Stimulated activated CD8-positive, alpha-beta memory T cell treated with anti-CD3 and anti-CD28 coated beads, Interleukin-7, amount 100 ng/mL, for 4 hours (primary cell): Measurements from ENCODE around the gene OPCML.

Source experiments
- DNase-seq, 2 donors: peaks; one replicate each; pipeline ENCODE4 v3.0.0-alpha.2; 2020; ENCODE audit warnings: low read depth in 2 of 2

Gene OPCML

GRCh38 chr11:132559331-132560036 is 972.8 kb downstream of the OPCML start:
- DNase-seq, result no peak

- no peak for DNase-seq
Measured at GRCh38 chr11:132556316-132556715, 976.0 kb downstream of the OPCML start.

- no peak for DNase-seq
Measured at GRCh38 chr11:132555617-132556016, 976.7 kb downstream of the OPCML start.

- no peak for DNase-seq
Measured at GRCh38 chr11:132551016-132551415, 981.3 kb downstream of the OPCML start.

- DNase-seq, result no peak
Measured at GRCh38 chr11:132549561-132549960, 982.7 kb downstream of the OPCML start.

GRCh38 chr11:132549001-132549400 is 983.3 kb downstream of the OPCML start:
- no peak for DNase-seq

- DNase-seq, result no peak
Measured at GRCh38 chr11:132544007-132544406, 988.3 kb downstream of the OPCML start.

- no peak for DNase-seq
Measured at GRCh38 chr11:132541794-132542193, 990.5 kb downstream of the OPCML start.

- DNase-seq, result no peak
Measured at GRCh38 chr11:132540581-132540980, 991.7 kb downstream of the OPCML start.

- no peak for DNase-seq
Measured at GRCh38 chr11:132539590-132540368, 992.5 kb downstream of the OPCML start.

GRCh38 chr11:132538642-132539041 is 993.7 kb downstream of the OPCML start:
- no peak for DNase-seq

- DNase-seq, result no peak
Measured at GRCh38 chr11:132535830-132536229, 996.5 kb downstream of the OPCML start.

- DNase-seq, result no peak
Measured at GRCh38 chr11:132531921-132532320, 1000.4 kb downstream of the OPCML start.

GRCh38 chr11:132528181-132528580 is 1004.1 kb downstream of the OPCML start:
- no peak for DNase-seq

- DNase-seq, result no peak
Measured at GRCh38 chr11:132523929-132524328, 1008.4 kb downstream of the OPCML start.

GRCh38 chr11:132520199-132520598 is 1012.1 kb downstream of the OPCML start:
- DNase-seq, result no peak

- no peak for DNase-seq
Measured at GRCh38 chr11:132519241-132519815, 1013.0 kb downstream of the OPCML start.

GRCh38 chr11:132504501-132505041 is 1027.7 kb downstream of the OPCML start:
- DNase-seq, result no peak

GRCh38 chr11:132501356-132501755 is 1030.9 kb downstream of the OPCML start:
- no peak for DNase-seq

GRCh38 chr11:132499661-132500060 is 1032.6 kb downstream of the OPCML start:
- no peak for DNase-seq

GRCh38 chr11:132496341-132496740 is 1036.0 kb downstream of the OPCML start:
- no peak for DNase-seq

GRCh38 chr11:132493801-132494200 is 1038.5 kb downstream of the OPCML start:
- no peak for DNase-seq

- no peak for DNase-seq
Measured at GRCh38 chr11:132490978-132491377, 1041.3 kb downstream of the OPCML start.
